Skeletal muscle tissue (tissue), 4 donors: ENCODE measurements around the gene MAP1S. TPM values are rescaled to one million over a fixed set of nuclear protein-coding genes. Genes with fewer than 3 reads are reported as not detected.
A peak's percentile ranks its signal among the peaks of the same experiment; 100 is the strongest.

Source experiments
- H3K27ac ChIP-seq: one replicate; pipeline ENCODE4 v1.7.0; 2013; ENCODE audit warnings: mild to moderate bottlenecking, low read depth, low read length, inconsistent platforms
- H3K27me3 ChIP-seq, 3 donors: one replicate each; pipeline ENCODE4 v1.7.0; 2013; ENCODE audit warnings: low read length in 3 of 3; ENCODE audit not compliant: control insufficient read depth in 3 of 3, insufficient read depth in 3 of 3
- H3K36me3 ChIP-seq, 3 donors: one replicate each; pipeline ENCODE4 v1.7.0; 2013; ENCODE audit warnings: low read length in 3 of 3; ENCODE audit not compliant: control insufficient read depth in 3 of 3, insufficient read depth in 3 of 3
- H3K4me1 ChIP-seq, 3 donors: one replicate each; pipeline ENCODE4 v1.7.0; 2013; ENCODE audit warnings: low read length in 3 of 3, mild to moderate bottlenecking in 3 of 3; ENCODE audit not compliant: control insufficient read depth in 3 of 3, insufficient read depth in 3 of 3
- H3K4me3 ChIP-seq, 3 donors: one replicate each; pipeline ENCODE4 v1.7.0; 2013; ENCODE audit warnings: low read length in 3 of 3
- H3K9ac ChIP-seq, 3 donors: one replicate each; pipeline ENCODE4 v1.7.0; 2013; ENCODE audit warnings: low read length in 3 of 3, mild to moderate bottlenecking in 3 of 3, moderate library complexity in 2 of 3, low read depth in 1 of 3
- H3K9me3 ChIP-seq, 3 donors: one replicate each; pipeline ENCODE4 v1.7.0; 2013; ENCODE audit warnings: low read length in 3 of 3; ENCODE audit not compliant: control insufficient read depth in 3 of 3
- total RNA-seq: library from RNA; depleted of rRNA; stranded (reverse); fragments of >200 nt; gene quantifications from one replicate; pipeline ENCODE4 v1.2.3, GENCODE V29; 2014
- donor health status: Osteomylitis.

The MAP1S gene
- total RNA-seq, 1 donor from 2014 or later = 25.6 TPM

GRCh38 chr19:17720440-17720839 lies 1.2 kb downstream of the MAP1S start:
- Histone ChIP-seq H3K9ac (peak overlapping the region; percentile 35 to 83 (median 78)), H3K4me3 (peak overlapping the region; percentile 69 to 88 (median 85)), H3K9me3 (no peaks in the 10 kb centered on the region), H3K27me3 (no peaks in the 10 kb centered on the region), H3K4me1 (peaks cover 24 to 33% (median 28%) of the 10 kb centered on the region in 3 donors), H3K36me3 (peaks cover 16 to 24% (median 19%) of the 10 kb centered on the region in 3 donors), H3K27ac (no peak overlapping the region)

GRCh38 chr19:17721111-17721628 lies 1.9 kb downstream of the MAP1S start:
- H3K36me3 ChIP-seq = peaks cover 19 to 29% (median 26%) of the 10 kb centered on the region in 3 donors
- no peak overlapping the region for H3K27ac ChIP-seq
- peak overlapping the region in 2 of 3 donors; percentile 78 to 83 for H3K9ac ChIP-seq
- H3K9me3 ChIP-seq = no peaks in the 10 kb centered on the region
- no peaks in the 10 kb centered on the region for H3K27me3 ChIP-seq
- H3K4me1 ChIP-seq = peaks cover 24 to 33% (median 28%) of the 10 kb centered on the region in 3 donors
- H3K4me3 ChIP-seq = peak overlapping the region; percentile 43 to 88 (median 85)

GRCh38 chr19:17721821-17722220 lies 2.5 kb downstream of the MAP1S start:
- no peaks in the 10 kb centered on the region for H3K9me3 ChIP-seq
- H3K27ac ChIP-seq = no peak overlapping the region
- H3K9ac ChIP-seq = peak overlapping the region in 1 of 3 donors; percentile 40
- H3K4me1 ChIP-seq = peaks cover 24 to 33% (median 28%) of the 10 kb centered on the region in 3 donors
- peak overlapping the region in 1 of 3 donors; percentile 22 for H3K4me3 ChIP-seq
- peaks cover 21 to 29% (median 26%) of the 10 kb centered on the region in 3 donors for H3K36me3 ChIP-seq
- no peaks in the 10 kb centered on the region for H3K27me3 ChIP-seq

GRCh38 chr19:17722655-17723240 lies 3.5 kb downstream of the MAP1S start:
- H3K9me3 ChIP-seq = no peaks in the 10 kb centered on the region
- peaks cover 26 to 33% (median 27%) of the 10 kb centered on the region in 3 donors for H3K36me3 ChIP-seq
- H3K27ac ChIP-seq = no peak overlapping the region
- H3K4me3 ChIP-seq = no peak overlapping the region
- peaks cover 24 to 31% (median 28%) of the 10 kb centered on the region in 3 donors for H3K4me1 ChIP-seq
- no peaks in the 10 kb centered on the region for H3K27me3 ChIP-seq
- H3K9ac ChIP-seq = no peak overlapping the region

- H3K27me3 ChIP-seq = no peaks in the 10 kb centered on the region
These were observed 5.4 kb downstream of the MAP1S start for GRCh38 chr19:17724655-17725054.

GRCh38 chr19:17725422-17726078 lies 6.3 kb downstream of the MAP1S start:
- peaks cover 18 to 19% (median 18%) of the 10 kb centered on the region in 3 donors for H3K4me1 ChIP-seq
- no peaks in the 10 kb centered on the region for H3K27me3 ChIP-seq
- H3K36me3 ChIP-seq = peaks cover 37 to 45% (median 42%) of the 10 kb centered on the region in 3 donors
- no peak overlapping the region for H3K9ac ChIP-seq
- H3K9me3 ChIP-seq = no peaks in the 10 kb centered on the region
- no peak overlapping the region for H3K4me3 ChIP-seq
- no peak overlapping the region for H3K27ac ChIP-seq

More at GRCh38 chr19:17724655-17725054, 5.4 kb downstream of the MAP1S start:
- Histone ChIP-seq H3K27ac (no peak overlapping the region), H3K9ac (no peak overlapping the region), H3K4me3 (no peak overlapping the region), H3K36me3 (peaks cover 32 to 40% (median 39%) of the 10 kb centered on the region in 3 donors), H3K9me3 (no peaks in the 10 kb centered on the region), H3K4me1 (peaks cover 24 to 26% (median 24%) of the 10 kb centered on the region in 3 donors)

- Histone ChIP-seq H3K27ac (no peak overlapping the region), H3K36me3 (peaks cover 39 to 45% (median 42%) of the 10 kb centered on the region in 3 donors), H3K4me1 (peaks cover 11 to 12% (median 11%) of the 10 kb centered on the region in 3 donors), H3K9me3 (no peaks in the 10 kb centered on the region), H3K9ac (no peak overlapping the region), H3K4me3 (no peak overlapping the region), H3K27me3 (no peaks in the 10 kb centered on the region)
These were observed 7.0 kb downstream of the MAP1S start for GRCh38 chr19:17726136-17726741.

- Histone ChIP-seq H3K4me3 (no peak overlapping the region), H3K9ac (no peak overlapping the region), H3K36me3 (peaks cover 39 to 40% (median 39%) of the 10 kb centered on the region in 3 donors), H3K4me1 (peaks cover 2 to 3% (median 3%) of the 10 kb centered on the region in 3 donors), H3K27me3 (no peaks in the 10 kb centered on the region), H3K27ac (no peak overlapping the region), H3K9me3 (no peaks in the 10 kb centered on the region)
These were observed 7.9 kb downstream of the MAP1S start for GRCh38 chr19:17726964-17727773.

GRCh38 chr19:17727843-17728242 lies 8.6 kb downstream of the MAP1S start:
- H3K9me3 ChIP-seq = no peaks in the 10 kb centered on the region
- H3K27me3 ChIP-seq = no peaks in the 10 kb centered on the region
- no peak overlapping the region for H3K27ac ChIP-seq
- peaks cover 0 to 2% (median 0%) of the 10 kb centered on the region in 3 donors for H3K4me1 ChIP-seq
- no peak overlapping the region for H3K4me3 ChIP-seq
- H3K9ac ChIP-seq = no peak overlapping the region
- H3K36me3 ChIP-seq = peaks cover 38 to 44% (median 41%) of the 10 kb centered on the region in 3 donors
